AG20443 (cell line): Measurements from ENCODE around the gene OR51E2.
A peak's percentile ranks its signal among the peaks of the same experiment; 100 is the strongest.

Experiments
- DNase-seq: peaks from one replicate; pipeline ENCODE4 v3.0.0; 2012; ENCODE audit warnings: low spot score, mixed read lengths

The OR51E2 gene

GRCh38 chr11:4664183-4664582 is 33.5 kb downstream of the OR51E2 start:
- DNase-seq = no peak

GRCh38 chr11:4662876-4663275 is 34.8 kb downstream of the OR51E2 start:
- DNase-seq = no peak

GRCh38 chr11:4658629-4659445 is 38.8 kb downstream of the OR51E2 start:
- DNase-seq = no peak

- no peak for DNase-seq
Observed at GRCh38 chr11:4654635-4655369, 42.9 kb downstream of the OR51E2 start.

- DNase-seq = no peak
Observed at GRCh38 chr11:4647766-4648165, 49.9 kb downstream of the OR51E2 start.

- DNase-seq = no peak
Observed at GRCh38 chr11:4645974-4646373, 51.7 kb downstream of the OR51E2 start.

- no peak for DNase-seq
Observed at GRCh38 chr11:4644233-4644632, 53.4 kb downstream of the OR51E2 start.

- DNase-seq = no peak
Observed at GRCh38 chr11:4643682-4644081, 54.0 kb downstream of the OR51E2 start, which contains the start of gene OR51E1. TSS of gene OR51E1 (plus strand) at chr11:4643982. CDS start at chr11:4652527, 8,545 bp downstream.

- DNase-seq = no peak
Observed at GRCh38 chr11:4643076-4643475, 54.6 kb downstream of the OR51E2 start.

GRCh38 chr11:4642043-4642442 is 55.6 kb downstream of the OR51E2 start:
- DNase-seq = no peak

- DNase-seq = no peak
Observed at GRCh38 chr11:4641501-4641900, 56.2 kb downstream of the OR51E2 start.

GRCh38 chr11:4639931-4640330 is 57.7 kb downstream of the OR51E2 start:
- no peak for DNase-seq

- no peak for DNase-seq
Observed at GRCh38 chr11:4637662-4638047, 60.0 kb downstream of the OR51E2 start.

GRCh38 chr11:4636962-4637661 is 60.5 kb downstream of the OR51E2 start, which contains the start of gene OR51D1:
TSS of gene OR51D1 (plus strand) at chr11:4637477. CDS start at chr11:4639791, 2,314 bp downstream.
- peak; percentile 91 for DNase-seq

GRCh38 chr11:4636136-4636535 is 61.5 kb downstream of the OR51E2 start:
- DNase-seq = no peak
